Prostate gland (tissue), 2 donors: ENCODE measurements around the gene MAML2.

Experiments used
- POLR2A ChIP-seq: fragments of 450-650 bp; IDR thresholded peaks from one replicate; pipeline ENCODE4 v1.6.1; 2016; ENCODE audit warnings: antibody characterized with exemption, mild to moderate bottlenecking
- TF ChIP-seq, protein P1 (sequence below), 4 experiments: fragments of 200-600 bp in 2 of 4; fragments of 450-650 bp in 2 of 4; sonication (generic) in 2 of 4; IDR thresholded peaks; 1 replicate in 3 of 4; 2 replicates in 1 of 4; pipeline ENCODE4 v1.5.1; 2016 to 2019; ENCODE audit warnings: antibody characterized with exemption in 4 of 4, mild to moderate bottlenecking in 2 of 4, moderate library complexity in 2 of 4

DNA sequence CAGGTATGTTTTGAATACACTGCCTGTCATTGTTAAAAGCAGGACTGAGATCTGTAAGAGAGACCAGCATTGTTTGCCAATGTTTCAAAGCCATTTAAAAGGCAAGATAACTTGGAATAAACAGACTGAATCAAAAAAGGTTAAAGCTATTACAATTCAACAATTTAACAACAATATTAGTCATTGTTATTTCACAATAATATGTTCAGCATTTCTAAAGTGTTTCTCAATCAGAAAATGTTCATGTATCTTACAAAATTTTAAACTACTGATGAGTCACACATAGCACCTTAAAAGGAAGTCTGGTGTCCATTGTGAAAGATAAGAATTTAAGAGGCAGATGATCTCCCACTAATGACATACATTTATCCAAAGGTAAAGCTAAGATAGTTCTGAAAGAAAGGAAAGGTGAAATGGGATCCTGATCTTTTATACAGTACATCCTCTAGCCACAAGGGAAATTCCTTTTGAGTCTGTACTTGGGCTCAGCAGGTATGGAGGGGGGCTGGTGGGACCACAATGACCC lies 79.7 kb downstream of the MAML2 start:
- TF ChIP-seq, protein P1, sequence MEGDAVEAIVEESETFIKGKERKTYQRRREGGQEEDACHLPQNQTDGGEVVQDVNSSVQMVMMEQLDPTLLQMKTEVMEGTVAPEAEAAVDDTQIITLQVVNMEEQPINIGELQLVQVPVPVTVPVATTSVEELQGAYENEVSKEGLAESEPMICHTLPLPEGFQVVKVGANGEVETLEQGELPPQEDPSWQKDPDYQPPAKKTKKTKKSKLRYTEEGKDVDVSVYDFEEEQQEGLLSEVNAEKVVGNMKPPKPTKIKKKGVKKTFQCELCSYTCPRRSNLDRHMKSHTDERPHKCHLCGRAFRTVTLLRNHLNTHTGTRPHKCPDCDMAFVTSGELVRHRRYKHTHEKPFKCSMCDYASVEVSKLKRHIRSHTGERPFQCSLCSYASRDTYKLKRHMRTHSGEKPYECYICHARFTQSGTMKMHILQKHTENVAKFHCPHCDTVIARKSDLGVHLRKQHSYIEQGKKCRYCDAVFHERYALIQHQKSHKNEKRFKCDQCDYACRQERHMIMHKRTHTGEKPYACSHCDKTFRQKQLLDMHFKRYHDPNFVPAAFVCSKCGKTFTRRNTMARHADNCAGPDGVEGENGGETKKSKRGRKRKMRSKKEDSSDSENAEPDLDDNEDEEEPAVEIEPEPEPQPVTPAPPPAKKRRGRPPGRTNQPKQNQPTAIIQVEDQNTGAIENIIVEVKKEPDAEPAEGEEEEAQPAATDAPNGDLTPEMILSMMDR (IDR thresholded peaks at IDR 0.05): peak in 1 of 4 experiments; percentile 29
- TF ChIP-seq POLR2A: no peak
